HG02763 (cell line): ENCODE measurements around the gene ALPI.
"Not testable (repeated sequence)": the region's sequence is repeated elsewhere in the genome, so short reads cannot be mapped to it uniquely, and the experiment has no call there.

Experiments used
- ATAC-seq: cut with Tn5 transposase; IDR thresholded peaks from one replicate; pipeline ENCODE4 v1.9.1; 2021; ENCODE audit warnings: mild to moderate bottlenecking, moderate library complexity; ENCODE audit not compliant: unreplicated experiment

ALPI gene

DNA sequence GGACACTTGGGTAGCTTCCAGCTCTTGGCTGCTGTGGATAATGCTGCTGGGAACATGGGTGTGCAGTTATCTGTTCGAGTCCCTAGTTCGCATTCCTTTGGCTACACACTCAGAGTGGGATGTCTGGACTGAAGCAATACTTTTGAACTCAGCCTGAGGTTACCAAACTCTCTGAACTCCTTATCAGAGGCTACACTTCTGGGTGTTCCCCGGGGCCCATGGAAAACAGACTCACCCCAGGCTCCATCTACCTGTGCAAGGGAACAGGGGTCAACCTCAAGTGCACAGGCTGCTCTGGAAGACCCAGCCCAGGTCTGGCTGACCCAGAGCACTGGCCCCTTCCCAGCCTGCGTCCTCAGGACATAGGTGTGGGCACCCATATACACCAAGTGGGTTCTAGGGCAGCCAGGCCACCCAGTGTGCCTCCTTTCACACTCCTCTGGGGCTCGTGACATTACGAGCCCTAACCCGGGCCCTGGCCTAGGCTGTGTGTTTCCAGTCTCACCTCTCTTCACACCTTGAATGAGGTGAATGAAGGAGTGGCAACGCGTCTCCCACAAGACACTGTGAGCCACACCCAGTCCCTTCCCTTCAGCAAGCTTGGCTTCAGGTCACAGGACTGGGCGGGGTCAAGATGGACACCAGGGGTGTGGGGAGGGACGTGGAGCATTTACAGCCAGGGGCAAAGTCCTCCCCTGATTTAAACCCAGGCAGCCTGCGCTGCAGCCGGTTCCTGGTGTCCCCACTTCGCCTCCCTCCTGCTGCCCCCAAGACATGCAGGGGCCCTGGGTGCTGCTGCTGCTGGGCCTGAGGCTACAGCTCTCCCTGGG lies at the start of gene ALPI:
Gene ALPI, plus strand, starts transcription at position 728 of the 830 bp plus-strand sequence. Its CDS starts 47 bp downstream, at position 775.
- no peak for ATAC-seq

DNA sequence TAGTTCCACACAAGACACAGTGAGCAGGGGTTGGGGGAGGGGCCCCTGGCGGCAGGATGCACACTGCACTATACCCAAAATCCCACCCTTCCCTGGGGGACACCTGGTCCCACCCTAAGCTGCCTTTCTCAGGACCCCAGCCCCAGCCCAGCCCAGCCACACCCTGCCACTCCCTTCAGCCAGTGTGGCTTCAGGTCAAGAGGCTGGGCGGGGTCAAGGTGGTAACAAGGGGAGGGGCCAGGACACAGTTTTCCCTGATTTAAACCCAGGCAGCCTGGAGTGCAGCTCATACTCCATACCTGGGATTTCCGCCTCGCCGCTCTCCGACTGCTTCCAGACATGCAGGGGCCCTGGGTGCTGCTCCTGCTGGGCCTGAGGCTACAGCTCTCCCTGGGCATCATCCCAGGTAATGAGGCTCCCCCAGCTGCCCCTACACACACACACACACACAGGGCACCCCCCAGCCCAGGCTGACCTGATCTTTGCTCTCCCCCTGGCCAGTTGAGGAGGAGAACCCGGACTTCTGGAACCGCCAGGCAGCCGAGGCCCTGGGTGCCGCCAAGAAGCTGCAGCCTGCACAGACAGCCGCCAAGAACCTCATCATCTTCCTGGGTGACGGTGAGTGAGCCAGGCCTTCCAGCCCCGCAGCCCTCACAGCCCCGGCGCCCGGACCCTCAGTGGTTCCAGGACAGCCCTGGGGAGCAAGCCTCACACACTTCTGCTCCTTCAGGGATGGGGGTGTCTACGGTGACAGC lies 49.2 kb upstream of the ALPI start, which contains the start of gene ALPG:
Gene ALPG, plus strand, starts transcription at position 289 of the 755 bp plus-strand sequence. Its CDS starts 51 bp downstream, at position 340.
- no peak for ATAC-seq

DNA sequence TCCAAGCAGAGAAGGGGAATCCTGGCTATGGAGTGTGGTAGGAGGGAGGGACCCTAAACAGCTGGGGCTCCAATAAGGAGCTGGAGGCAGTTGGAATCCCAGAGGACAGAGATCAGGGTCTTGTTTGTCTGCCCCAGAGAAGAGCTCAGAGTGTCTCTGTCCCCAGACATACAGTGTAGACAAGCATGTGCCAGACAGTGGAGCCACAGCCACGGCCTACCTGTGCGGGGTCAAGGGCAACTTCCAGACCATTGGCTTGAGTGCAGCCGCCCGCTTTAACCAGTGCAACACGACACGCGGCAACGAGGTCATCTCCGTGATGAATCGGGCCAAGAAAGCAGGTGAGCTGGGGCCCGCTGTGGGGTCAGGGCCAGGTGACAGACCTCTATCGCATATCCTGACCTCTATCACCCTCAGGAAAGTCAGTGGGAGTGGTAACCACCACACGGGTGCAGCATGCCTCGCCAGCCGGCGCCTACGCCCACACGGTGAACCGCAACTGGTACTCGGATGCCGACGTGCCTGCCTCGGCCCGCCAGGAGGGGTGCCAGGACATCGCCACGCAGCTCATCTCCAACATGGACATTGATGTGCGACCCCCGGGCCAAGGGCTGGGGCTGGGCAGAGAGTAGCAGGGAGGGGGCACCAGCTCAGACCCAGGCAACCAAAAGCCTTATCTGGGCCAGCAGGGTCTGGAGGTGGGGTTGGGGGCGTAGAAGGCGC lies 48.4 kb upstream of the ALPI start:
- not testable (repeated sequence) for ATAC-seq

DNA sequence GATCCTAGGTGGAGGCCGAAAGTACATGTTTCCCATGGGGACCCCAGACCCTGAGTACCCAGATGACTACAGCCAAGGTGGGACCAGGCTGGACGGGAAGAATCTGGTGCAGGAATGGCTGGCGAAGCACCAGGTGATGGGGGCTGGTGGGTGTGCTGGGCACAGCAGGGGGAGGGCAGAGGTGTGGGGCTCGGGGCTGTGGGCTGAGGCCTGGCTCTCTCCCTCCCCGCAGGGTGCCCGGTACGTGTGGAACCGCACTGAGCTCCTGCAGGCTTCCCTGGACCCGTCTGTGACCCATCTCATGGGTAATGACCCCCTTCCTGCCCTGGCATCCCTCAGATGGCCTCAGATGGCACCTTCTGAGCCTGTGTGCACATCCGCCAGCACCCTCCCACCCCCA lies 47.7 kb upstream of the ALPI start:
- ATAC-seq = not testable (repeated sequence)

DNA sequence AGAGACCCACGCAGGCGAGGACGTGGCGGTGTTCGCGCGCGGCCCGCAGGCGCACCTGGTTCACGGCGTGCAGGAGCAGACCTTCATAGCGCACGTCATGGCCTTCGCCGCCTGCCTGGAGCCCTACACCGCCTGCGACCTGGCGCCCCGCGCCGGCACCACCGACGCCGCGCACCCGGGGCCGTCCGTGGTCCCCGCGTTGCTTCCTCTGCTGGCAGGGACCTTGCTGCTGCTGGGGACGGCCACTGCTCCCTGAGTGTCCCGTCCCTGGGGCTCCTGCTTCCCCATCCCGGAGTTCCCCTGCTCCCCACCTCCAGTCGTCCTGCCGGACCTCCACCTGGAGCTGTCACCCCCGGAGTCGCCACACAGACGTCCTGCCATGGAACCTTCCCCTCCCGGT lies 46.3 kb upstream of the ALPI start:
- ATAC-seq = not testable (repeated sequence)

DNA sequence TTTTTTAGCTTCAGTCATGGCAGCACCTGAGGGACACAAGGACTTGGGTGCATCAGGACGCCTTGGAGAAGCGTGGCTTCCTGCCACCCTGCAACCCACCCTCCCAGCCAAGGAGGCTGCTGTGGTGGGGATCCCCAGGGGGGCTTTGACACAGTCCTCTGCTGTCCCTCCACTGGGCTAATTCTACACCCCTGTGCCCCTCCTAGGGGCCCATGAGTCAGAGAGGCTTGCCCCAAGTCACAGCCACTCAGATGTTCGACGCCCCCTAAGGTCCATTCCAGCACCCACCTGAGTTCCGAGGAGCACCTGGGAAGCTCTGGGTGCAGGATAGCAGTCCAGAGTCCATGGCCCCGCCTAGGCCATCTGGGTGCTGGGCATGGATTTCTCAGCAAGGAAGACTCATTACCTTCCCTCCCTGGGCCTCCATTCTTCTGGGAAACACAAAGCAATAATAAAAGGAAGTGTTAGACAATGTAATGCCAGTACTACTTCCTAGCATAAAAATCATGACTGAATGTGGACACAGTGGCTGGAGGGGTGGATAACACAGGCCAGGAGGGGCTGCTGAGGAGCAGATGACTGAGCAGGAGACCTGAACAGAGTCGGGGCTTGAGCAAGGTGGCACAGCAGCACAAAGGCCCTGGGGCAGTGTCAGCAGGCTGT lies 45.6 kb upstream of the ALPI start:
- ATAC-seq = no peak

DNA sequence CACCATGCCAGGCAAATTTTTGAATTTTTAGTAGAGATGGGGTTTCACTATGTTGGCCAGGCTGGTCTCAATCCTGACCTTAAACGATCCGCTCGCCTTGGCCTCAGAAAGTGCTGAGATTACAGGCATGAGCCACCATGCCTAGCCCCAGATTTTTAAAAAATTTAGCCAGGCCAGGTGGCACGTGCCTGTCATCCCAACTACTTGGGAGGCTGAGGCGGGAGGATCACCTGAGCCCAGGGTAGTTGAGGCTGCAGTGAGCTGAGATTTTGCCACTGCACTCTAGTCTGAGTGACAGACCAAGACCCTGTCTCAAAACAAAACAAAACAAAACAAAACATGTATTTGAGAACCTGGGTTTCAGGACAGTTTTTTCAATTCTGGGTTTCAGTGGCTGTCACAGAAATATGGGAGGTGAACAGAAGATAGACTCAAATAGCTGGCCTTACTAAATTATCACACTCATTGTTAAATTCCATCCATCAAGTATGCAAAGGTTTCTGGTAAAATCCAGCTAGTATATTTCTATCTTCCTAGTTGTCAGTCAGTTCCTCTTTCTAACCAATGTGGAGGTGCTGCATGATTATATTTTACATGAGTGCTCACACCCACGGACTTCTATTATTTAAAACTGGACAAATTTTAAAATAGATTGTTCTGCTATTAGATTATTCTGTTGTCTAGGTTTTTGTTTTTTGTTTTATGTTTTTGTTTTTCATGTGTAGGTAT lies 43.9 kb upstream of the ALPI start:
- ATAC-seq = no peak

DNA sequence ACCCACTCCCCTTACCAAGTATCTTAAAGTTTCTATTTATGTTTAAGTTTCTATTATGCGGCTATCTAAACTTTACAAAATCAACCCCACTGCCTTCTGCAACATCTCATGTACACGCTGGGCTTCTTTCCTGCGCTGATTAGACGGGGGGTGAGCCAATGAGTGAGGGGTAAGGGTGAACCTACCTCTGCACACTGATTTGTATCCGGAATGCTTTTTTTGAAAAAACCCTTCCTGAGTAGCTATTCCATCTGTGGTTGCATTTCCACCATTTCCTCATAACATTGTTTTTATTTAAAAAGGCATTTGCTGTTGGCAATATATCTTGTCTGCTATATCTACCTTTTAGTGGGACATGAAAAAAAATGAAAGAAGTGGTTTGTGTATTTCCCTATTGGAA lies 43.0 kb upstream of the ALPI start:
- ATAC-seq = no peak

DNA sequence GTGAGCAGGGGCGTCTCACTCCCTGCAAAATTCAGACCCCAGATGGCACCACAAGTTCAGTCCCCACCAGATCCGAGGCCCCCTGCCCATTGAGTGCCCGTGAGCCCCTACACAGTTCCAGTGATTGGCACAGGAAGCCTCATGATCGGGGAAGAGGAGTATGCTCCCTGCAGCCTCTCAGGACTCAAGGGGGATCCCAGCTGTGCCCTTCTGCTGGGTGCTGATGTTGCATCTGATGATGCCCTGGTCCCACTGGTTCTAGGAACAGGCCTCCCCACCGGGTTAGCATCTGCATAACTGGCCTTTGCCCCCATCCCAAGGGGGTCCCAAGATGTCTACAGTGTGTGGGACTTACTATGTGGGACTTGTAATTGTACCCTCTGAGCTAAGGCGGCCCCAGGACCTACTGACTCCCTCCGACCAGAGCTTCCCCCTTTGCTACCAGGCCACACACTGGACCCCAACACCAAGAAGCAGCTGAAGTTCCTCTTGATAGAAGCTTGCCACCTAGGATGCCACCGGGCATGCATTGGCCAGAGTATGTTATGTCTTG lies 40.7 kb upstream of the ALPI start:
- ATAC-seq = no peak

DNA sequence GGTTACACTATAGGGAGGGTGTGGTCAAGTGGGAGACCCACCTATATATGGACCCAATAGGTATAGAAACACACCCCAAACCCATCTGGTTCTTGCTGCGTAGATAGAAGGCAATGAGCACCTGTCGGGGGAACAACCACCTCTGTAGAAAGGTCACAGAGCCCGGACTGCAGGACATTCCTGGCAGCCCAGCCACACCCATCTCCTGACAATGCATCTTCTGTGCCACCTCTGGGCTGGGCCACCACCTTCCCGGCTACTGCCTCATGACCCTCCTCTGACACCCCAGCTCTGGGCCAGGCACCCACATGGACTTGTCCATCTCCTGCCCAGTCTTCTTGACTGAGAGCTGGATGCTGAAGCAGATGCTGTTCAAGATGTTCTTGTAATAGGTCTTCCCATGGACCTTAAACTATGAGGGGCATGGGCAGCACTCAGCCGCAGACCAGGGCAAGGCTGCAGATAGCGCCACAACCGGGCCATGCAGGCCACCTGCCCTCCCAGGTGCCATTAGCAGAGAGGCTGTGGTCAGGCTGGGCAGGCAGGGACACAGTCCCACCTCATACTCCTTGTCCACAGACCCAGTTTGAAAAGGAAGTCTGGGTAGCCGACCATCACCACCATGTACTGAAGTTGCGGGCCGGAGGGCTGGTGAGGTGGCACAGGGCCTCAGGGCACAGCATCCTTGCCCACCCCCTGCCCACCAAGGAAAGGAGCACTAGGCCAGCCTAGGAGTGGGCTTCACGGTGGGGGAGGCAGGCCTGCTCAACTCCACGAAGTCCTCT lies 40.0 kb upstream of the ALPI start:
- no peak for ATAC-seq

DNA sequence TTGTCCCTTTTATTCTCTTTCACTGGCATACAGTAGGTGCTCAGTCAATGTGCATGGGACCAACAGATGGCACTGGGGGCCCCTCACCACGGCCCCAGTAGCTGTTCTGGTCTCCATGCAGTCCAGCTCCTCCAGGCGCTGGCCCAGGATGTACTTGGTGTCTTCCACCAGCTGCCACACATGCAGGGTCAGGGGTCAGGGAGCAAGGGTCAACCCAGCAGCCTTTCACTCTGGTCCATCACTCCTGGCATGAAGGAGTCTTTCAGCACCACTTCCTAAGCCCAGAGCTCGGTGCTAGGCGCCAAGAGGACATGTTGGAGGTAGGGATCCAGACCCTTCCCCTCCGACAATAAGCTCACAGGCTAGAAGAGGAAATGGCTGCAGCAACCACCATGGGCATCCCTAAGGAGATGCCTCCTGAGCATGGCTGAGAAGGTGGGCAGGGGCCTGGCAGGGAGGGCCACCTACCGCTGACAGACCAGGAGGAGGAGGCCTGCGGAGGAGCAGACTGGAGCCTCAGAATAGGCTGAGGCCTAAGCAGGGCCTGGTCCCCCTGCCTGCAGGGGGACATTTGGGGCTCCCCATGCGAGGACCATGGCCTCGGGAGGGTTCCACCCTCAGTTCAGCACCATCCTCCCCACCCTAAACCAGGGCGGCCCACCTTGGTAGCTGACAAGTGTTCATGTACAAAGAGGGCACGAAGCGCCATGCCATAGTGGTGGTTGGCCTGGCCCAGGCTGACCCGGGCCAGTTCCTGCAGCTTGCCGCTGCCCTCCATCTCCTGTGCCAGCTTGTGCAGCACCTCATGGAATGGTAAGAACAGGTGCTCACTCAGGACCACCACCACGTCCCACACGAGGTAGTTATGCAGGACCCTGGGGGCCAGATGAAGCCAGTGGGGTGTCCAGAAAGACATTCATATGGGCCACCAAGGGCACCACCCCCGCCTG lies 39.2 kb upstream of the ALPI start:
- ATAC-seq = no peak

DNA sequence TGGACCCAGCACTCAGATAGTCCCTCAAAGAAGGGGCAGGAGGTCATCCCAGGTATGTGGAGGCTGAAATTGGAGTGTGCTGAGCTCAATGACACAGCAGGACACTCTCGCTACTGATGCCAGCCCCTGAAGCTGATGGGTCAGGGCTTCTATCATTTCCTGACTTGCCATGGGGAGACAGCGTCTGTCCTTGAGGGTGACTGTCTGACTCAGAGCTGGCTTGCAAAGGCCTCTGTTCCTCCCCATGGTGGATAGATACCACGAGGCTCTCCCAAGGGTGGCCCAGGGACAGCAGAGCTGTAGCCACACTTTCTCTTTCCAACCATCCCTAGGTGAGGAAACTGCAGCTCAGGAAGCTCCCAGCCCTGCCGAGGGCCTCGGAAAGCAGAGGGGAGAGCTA lies 38.5 kb upstream of the ALPI start:
- ATAC-seq = no peak

DNA sequence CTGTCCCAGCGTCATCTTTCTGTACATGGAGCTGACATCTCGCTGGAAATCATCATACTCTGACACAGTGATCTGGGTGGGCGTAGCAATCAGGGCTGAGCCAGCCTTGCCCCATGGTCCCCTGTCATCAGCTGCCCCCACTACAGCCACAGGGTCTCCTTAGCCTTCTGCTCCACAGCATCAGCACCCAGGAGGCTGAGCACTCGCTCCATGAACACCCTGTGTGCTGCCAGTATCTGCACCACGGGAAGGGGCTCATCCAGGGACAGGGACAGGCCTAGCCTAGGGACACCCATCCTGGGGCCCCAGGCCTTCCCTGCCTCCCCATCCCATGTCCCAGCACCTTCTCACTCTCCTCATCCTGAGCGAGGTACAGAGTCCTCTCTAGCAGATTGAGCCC lies 37.9 kb upstream of the ALPI start:
- no peak for ATAC-seq

DNA sequence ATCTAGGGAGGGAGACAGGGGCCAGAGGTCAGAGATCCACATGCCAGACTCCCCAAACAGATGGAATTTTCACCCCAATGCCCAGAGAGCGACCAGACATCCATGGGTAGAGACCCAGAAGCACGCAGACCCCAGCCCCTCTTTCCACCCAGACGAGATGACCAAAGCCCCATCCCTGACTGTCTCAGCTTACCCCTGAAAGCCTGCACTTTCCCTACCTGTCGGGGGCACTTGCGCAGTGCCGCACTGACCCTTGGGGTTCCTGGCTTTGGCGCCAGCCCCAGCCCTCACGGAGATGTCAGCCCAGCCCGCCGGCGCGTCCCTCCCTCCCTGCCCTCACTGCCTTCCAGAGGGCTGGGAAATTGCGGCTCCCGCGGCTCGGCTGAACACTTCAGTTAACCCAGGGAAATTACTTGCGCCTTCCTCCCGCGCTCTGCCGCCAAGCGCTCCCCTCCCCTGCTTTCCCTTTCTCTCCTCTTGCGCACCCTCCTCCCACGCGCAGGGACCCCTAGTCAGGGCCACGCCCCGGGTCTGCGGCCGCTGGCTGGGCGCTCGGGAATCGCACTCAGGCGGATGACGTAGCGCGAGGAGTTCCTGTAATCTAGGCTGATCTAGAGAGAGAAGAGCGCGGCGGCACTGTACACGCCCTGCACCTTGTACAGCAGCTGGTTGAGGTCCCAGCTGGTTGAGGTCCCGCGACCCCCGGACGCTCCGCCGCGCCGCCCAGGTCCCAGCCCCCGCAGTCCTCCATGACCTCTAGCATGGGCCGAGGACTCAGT lies 37.3 kb upstream of the ALPI start:
- no peak for ATAC-seq

DNA sequence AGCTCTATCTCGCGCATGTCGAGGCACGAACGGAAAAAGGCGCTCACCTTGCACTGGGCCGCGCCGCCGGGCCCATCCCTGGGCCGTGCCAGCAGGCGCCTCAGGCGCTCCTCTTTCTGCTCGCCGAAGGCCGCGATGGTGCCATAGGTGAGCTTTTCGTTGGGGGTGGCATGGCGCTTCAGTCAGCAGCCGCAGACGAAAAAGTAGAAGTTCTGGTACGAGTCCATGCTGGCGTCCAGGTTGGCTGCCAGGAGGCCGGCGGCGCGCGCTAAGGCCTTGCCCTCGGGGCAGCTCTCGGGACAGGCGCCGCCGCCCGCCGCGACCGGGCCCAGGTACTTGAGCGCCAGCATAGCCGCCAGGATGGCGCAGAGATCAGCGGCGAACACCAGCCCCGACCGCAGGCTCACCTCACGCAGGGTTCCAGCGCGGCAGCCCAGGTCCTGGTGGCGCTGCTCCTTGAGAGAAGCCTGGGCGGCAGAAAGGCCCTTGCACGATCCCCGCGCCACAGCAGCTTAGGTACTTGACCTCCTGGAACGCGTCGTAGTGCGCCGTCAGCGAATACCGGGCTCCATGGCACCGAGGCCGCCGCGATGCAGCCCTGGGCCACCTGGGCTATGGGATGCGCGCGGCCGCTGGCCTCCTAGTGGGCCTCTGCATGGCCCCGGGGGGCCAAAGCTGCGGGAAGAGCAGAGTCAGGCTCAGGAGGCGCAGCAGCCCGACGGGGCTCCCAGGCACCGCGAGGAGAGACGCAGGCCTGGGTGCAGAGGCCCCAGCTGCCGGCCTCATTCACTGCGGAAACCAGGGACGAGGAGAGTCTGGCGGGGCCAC lies 36.5 kb upstream of the ALPI start:
- no peak for ATAC-seq

DNA sequence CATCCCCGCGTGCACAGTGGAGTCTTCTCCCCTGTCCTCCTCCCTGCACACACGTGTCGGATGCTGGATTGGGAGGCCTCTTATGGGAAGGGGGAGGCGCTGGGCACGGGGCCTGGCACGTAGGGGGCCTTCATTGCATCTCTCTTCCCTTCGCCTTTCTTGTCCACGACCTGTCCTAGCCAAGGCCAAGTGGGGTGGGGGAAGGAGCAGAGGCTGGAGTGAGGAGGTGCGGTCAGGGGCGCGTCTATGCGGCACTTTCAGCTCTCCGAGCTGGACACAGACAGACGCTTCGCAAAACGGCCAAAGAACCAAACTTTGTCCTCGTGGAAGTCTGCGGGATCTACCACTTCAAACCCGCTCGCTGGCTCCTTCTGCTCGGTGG lies 35.9 kb upstream of the ALPI start:
- ATAC-seq = no peak
